NCI-H2107 treated with DMSO at 0.1 percent for 48 hours (cell line): ENCODE data around the gene IFITM5.
"Not testable (repeated sequence)": the region's sequence is repeated elsewhere in the genome, so short reads cannot be mapped to it uniquely, and the experiment has no call there.

ENCODE experiments used
- DNase-seq: peaks from one replicate; lab custom pipeline; 2025; ENCODE audit not compliant: unreplicated experiment; lab: John Stamatoyannopoulos, UW

The IFITM5 gene

DNA sequence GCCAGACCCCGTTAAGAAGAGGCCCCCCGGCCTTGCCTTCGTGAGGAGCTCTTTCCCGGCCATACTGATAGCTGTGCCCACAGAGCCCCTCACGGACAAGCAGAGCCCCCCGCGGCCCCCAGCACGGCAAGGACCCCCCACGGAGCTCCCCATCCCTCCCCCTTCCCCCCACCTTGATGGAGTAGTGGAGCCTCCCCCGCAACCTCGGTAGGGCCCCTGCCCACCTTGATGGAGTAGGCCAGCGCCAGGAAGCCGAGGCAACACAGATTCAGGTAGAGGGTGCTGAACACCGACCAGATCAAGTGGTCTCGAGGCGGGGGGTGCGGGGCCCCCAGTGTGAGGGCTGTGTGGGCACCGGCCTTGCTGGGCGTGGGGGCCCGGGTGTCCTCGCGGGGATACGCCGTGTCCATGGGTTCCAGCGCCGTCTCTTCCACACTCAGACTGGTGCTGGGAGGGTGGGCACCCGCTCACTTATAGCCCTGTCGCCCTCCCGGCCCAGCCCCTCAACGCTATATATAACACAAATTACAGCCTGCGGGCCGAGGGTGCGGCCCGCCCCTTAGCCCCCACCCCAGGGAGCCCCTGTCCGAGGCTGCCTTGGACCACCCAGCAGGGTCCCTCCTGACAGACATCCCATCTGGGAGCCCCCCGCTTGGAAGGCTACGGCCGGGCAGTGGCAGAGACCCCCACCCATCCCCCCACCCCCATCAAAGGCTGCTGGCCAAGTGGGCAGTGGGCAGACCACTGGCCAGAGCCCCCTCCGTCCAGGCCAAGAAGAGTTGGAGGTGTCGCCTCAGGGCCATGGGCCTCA, at the start of gene IFITM5:
Gene IFITM5 (minus strand): TSS at position 446 of the 811 bp plus-strand sequence. CDS start 36 bp downstream, at position 410.
- DNase-seq, result no peak

DNA sequence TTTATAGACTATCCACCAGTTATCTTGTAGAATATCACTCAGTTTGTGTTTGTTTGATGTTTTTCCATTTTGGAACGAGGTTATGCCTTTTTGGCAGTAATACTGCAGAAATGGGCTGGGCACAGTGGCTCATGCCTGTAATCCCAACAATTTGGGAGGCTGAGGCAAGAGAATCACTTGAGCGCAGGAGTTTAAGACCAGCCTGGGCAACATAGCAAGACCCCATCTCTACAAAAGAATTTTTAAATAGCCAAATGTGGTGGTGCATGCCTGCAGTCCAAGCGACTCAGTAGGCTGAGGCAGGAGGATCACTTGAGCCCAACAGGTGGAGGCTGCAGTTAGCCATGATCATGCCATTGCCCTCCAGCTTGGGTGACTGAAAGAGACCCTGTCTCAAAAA, 47.2 kb upstream of the IFITM5 start:
- DNase-seq, result no peak

DNA sequence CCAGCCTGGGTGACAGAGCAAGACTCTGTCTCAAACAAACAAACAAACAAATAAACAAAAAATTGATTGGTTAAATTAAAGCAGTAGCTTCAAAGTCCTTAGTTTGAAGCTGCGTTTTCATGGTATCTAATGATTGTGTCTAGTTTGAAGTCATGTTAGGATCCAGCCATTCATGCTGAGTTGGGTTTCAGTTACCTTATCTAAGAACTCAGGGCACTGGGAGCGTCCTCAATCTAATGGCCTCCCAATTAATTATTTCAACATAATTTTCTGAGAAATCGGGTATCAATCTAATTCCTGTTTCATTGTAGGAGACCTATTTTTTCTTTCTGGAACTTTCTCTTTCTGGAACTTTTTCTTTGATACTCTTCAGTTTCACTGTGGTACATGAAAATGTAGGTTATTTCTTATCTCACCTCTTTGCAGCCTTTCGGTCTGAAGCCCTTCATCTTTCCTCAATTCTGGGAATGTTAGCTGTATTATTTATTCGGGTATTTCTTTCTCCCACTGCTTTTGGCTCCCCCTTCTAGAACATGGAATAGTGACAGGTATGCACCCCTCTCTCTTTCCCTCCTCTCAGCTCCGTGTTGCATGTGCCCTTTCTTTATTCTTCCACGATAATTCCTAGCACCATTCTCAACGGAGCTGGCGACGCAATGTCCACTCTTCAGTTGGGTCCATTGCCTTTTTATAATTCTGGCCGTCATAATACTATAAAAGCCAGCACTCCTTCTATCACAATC, 45.7 kb upstream of the IFITM5 start:
- DNase-seq, result no peak

DNA sequence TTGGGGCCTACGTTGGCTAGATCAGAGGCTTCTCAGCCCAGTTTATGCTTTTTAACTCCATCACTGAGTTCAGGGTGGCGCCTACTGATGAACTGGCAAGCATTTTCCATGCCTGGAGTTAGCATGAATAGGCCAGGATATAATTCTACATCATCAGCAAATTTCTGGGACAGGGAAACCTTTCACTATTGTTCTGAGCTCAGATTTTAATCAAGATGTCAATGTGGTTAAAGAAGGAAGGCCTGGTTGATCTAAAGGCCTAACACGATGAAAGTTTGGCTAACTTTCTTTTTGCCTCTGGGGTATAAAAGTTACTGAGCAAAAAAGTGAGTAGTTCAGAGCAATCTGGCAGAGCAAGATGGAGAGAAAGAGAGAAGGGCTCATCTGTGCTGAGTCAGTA, 43.0 kb upstream of the IFITM5 start:
- DNase-seq, result no peak

DNA sequence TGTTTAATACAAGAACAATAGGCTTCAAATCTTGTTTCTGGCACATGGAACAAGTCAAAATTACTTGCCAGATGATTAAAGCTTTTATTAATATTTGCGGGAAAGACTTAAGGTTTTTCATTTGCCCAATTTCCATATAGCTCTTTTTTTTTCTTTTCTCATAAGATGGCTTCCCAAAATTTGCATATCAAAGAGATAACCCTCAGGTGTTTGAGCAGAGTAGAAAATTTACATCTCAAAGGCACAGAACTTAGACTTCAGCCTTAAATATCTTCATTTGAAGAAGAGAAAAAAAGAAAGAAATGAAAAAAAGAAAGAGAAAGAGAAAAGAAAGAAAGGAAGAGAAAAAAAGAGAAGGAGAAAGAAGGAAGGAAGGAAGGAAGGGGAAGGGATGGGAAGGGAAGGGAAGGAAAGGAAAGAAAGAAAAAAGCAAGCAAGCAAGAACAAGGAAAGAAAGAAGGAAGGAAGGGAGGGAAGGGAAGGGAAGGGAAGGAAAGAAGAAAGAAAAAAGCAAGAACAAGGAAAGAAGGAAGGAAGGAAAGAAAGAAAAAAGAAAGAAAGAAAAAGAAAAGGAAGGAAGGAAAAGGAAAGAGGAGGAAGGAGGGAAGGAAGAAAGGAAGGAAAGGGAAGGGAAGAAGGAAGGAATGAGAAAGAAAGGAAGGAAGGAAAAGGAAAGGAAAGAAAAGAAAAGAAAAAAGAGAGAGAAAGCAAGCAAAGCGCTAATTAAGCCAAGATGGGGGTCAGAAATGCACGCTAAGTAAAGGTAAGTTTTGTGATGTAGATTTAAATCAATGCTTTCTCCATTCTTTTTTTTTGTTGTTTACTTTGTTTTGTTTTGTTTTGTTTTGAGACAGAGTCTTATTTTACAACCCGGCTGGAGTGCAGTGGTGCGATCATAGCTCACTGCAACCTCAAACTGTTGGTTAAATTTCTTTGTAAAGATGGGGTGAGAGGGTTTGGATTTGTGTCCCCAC, 41.5 kb upstream of the IFITM5 start:
- no peak for DNase-seq

DNA sequence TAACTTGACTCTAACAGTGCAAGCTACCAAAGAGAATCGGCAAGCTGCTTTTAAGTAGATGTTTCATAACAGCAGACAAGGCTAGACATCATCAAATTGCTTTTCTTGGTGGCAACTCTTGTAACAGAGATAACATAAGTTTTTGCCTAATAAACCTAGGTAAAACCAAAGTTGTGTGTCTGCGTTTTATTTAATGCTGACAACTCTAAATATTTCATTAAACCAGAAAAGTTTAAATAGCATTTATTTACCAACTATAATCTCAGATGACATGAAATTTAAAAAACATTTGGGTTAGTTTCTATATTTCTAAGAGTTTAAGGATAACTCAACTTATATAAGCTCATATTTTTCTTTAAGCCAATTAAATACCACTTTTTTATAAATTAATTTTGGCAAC, 40.6 kb upstream of the IFITM5 start:
- no peak for DNase-seq

DNA sequence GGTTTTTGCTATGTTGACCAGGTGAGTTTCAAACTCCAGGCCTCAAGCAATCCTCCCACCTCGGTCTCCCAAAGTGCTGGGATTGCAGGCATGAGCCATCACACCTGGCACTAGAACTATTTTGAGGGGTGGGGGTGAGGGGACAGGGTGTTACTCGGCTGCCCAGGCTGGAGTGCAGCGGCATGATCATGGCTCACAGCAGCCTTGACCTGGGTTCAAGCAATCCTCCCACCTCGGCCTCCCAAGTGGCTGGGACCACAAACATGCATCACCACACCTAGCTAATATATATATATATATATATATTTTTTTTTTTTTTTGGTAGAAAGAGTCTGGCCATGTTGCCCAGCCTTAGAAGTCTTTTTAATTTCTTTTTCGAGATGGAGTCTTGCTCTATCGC, 38.4 kb upstream of the IFITM5 start:
- DNase-seq, result no peak

DNA sequence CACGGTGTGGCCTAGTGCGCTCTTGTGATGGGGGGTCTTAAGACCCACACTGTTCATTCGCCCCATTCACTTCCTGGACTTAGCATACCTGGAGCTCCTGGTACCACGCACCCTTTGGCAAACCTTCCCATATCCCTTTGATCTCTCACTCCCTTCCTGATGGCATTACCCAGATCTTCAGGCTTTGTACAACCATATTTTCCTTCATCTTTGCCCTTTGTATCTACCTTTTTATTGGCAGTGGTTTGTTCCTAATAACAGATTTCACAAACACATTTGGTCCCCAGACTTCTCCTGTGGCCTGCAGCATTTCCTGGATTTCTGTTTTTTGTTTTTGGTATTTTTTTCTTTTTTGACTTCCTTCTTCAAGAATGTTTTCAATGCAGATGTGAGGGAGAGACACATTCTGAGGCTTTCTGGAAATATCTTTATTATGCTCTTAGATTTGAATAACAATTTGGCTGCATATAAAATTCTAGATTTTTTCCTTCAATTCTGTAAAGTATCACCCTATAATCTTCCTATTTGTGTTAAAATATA, 37.4 kb upstream of the IFITM5 start:
- DNase-seq, result no peak

DNA sequence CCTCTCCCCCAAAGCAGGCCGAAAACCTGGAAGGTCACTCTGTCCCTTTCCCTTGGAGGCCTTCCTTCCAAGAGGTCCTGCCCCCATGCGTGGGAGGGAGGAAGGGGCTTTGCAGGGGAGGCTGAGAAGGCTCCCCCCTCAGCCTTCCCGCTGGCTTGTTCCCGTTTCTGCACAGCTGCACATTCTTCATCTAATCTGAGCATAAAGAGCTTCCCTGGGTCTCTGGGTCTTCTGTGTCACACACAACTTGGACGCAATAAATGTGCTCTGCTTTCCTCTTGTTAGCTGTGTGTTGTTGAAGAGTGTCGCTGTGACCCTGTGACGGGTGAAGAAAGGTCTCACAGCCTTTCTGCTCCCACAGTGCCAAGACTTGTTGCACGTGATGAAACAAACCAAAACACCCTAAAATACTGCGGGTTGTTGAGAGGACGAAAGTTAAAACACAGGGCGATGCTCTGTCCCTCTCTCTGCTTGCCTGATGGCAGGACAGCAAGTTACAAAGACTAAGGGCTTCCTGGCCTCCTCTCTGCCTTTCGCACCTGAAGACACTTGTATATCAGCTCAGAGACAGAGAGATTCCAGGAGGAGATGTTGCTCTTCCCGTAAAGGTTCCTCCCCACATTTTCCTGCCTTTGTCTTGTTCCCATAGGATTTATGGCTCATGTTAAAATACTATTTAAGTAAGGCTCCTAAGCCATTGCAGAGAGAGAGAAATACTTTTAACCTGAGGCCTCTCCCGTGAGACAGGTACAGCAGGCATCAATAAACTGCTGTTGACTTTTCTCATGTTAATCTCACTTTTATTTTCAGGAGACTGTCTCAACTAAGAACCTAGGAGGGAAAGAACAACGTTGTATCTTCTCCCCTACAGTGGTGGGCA, 36.7 kb upstream of the IFITM5 start:
- DNase-seq, result no peak

DNA sequence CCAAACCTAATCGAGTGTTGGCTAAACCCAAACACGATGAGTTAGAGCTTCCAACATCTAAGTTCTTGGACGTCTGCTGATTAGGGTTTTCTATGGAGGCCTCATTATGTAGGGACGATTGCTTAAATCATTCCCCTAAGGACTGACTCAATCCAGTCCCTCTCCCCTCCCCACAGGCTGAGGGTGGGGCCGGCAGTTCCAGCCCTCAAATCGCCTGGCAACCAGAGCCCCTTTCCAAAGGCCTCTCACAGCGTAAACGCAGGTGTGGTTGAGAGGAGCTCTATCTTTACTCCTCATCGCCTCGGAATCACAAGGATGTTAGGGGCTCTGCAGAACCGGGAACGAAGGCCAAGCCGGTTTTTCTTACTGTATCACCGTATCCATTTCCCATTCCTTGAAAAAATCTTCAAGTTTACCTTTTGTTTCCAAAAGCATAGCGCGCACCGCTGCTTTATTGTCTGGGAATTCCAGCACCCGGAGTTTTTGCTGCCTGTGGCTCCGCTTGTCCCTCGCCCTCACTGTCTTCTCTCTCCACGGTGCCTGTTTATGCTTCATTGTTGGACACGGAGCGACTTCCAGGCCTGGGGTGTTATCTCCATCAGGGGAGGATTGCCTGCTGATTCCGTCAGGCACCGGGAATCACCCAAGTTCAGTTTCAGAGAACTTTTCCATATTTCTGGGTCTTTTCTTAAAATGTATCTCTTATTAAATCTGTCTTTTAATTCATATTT, 35.1 kb upstream of the IFITM5 start:
- DNase-seq, result no peak

DNA sequence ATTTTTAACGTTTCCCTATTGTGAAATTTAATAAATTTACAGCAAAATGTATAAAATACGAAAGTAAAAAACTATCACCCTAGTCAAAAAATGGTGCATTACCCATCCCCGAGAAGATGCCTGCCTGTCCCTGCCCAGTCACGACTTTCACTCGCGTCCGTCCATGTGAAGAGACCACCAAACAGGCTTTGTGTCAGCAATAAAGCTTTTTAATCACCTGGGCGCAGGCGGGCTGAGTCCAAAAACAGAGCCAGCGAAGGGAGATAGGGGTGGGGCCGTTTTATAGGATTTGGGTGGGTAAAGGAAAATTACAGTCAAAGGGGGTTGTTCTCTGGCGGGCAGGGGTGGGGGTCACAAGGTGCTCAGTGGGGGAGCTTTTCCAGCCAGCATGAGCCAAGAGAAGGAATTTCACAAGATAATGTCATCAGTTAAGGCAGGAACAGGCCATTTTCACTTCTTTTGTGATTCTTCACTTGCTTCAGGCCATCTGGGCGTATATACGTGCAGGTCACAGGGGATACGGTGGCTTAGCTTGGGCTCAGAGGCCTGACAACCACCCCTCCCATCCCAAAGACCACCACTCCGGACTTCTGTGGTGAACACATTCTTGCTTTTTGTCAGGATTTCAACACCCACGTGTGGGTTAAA, 34.4 kb upstream of the IFITM5 start:
- DNase-seq, result not testable (repeated sequence)

DNA sequence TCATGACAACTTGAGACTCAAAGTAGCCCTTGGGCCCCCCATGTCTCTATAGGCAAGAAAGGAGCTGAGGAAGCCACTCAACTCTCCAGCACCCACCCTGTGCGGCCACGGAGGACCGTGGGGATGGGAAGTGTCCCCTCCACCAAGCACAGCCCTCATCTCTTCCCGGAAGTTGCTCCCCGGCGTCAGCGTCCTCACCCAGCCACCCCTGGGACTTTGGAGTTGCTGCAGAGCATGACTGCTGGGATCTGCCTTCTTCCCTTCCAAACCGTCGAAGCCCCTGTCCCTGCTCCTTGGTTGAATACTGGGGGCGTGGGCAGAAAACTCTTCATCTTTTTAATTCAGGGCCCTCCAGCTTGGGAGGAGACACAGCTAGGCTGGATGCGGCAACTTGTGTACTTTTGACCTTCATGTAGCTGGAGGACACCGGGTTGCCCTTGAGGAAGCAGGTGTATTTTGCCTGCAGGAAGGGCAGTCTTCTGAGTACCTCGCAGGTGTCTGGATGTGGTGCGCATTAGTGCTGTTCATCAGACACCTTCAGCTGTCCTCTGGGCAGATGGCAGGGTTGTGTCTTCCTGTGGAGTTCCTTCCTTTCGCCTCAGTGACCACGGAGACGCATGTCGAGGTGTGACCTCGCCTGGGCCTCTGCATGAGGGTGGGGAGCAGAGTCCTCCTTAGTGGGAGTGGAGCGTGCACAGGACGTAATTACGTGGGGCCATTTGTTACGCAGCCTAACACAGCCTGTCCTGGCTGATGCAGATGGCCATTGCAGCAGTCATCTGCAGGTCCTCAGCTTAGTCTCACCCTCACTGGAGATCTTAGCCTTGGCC, 33.5 kb upstream of the IFITM5 start:
- no peak for DNase-seq

DNA sequence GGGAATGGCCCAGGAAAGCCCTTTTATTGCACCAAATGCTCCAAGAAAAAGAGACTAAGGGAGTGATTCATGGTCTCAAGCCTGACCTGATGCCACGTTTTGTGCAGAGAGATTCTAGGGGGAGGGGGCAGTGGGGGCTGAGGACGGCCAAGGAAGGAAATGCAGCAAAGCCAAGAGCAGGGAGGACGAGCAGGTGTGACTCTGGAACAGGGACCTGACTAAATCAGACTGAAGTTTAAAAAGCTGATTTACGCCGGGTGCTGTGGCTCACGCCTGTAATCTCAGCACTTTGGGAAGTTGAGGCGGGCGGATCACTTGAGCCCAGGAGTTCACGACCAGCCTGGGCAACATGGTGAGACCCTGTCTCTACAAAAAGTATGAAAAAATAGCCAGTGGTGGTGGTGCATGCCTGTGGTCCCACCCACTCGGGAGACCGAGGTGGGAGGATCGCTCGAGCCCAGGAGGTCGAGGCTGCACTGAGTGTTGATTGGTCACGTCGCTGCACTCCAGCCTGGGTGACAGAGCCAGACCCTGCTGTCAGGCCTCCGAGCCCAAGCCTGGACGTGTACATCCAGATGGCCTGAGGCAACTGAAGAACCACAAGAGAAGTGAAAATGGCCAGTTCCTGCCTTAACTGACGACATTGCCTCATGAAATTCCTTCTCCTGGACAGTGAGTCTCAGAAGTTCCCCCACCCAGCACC, 32.2 kb upstream of the IFITM5 start:
- DNase-seq, result no peak

DNA sequence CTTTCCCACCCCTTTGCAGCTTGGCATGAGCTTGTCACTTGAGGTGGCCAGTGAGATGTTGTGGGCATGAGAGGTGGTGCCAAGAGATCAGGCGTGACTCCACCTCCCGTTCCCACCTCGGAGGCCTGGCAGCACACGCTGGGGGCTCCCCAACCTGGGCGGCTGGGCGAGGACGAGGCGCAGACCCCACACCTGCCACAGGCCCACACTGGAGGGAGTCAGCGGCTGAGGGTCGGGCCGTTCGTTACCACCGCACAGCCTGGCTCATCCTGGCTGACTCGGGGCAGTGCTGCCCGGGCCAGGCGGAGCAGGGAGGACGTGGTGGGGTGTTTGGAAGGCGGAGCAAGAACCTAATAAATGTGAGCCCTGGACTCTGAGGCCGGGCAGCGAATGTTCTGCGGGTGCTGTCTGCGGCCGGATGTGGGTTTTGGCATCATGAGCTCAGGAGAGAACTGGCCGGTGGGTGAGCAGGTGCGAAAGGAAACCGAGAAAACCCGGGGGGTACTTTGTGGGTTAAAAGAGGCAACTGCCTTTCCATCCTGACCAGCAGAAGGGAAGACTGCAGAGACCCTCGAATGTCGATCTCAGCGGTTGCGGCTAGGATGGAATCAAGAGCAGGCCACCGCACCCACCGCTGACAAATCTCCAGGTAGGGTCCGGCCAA, 31.5 kb upstream of the IFITM5 start:
- DNase-seq, result no peak

DNA sequence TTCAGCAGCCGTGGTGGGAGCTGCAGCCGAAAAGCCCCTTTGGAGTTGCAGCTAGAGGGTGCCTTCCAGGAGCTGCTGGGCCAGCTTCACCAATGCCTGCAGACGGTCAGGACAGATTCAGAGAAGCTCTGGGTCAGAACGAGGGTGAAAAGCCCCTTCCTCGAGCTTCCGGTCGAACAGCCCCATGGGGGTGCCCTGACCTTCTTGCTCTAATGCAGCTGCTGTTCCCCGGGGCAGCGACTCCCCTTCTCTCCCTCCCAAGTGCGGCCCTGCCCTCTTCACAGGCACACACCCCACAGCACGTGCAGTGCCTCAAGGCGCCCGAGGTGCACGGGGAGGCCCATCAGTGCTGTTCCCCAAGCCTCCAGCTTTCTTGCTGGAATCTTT, 31.0 kb upstream of the IFITM5 start:
- DNase-seq, result no peak

DNA sequence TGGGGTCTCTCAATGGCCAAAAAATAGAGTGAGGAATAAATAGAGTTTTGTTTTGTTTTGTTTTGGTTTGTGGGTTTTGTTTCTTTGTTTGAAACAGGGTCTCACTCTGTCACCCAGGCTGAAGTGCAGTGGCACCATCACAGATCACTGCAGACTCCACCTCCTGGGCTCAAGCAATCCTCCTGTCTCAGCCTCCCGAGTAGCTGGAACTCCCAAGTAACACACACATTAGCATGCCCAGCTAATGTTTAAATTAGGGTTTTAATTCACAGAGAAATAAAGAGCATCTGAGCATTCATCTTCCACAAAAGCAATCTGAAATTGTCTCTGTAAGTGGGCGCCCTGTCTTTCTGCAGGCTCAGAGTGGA, 30.5 kb upstream of the IFITM5 start:
- DNase-seq, result no peak

DNA sequence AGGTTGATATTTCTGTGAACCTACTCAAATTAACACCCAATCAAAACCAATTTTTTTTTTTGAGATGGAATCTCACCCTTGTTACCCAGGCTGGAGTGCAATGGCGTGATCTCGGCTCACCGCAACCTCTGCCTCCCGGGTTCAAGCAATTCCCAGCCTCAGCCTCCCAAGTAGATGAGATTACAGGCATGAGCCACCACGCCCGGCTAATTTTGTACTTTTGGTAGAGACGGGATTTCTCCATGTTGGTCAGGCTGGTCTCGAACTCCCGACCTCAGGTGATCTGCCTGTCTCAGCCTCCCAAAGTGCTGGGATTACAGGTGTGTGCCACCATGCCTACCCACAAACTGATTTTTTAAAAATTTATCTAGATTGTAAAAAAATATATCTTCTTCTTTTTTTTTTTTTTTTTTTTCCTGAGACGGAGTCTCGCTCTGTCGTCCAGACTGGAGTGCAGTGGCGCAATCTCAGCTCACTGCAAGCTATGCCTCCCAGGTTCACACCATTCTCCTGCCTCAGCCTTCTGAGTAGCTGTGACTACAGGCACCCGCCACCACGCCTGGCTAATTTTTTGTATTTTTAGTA, 29.3 kb upstream of the IFITM5 start:
- not testable (repeated sequence) for DNase-seq
